GM18511 (cell line): Measurements from ENCODE around the gene ZNF462.

Source experiments
- ATAC-seq: cut with Tn5 transposase; IDR thresholded peaks from one replicate; pipeline ENCODE4 v1.9.1; 2021; ENCODE audit warnings: mild to moderate bottlenecking, moderate library complexity; ENCODE audit not compliant: unreplicated experiment

ZNF462 gene

DNA sequence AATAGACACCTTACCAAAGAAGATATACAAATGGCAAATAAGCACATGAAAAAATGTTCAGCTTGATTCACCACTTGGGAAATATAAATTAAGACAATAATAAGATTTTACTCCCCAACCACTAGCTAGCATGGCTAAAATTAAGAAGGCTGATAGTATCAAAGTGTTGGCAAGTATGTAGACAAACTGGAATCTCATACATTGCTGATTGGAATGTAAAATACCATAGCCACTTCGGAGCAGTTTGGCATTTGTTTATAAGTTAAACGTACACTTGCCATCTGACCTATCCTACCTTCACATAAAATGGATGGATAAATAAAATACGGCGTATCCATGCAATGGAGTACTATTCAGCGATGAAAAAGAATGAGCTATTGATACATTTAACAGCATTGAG lies 129.2 kb downstream of the ZNF462 start:
- ATAC-seq, result no peak

- no peak for ATAC-seq
These were observed 130.6 kb downstream of the ZNF462 start for GRCh38 chr9:106993603-106994002.

DNA sequence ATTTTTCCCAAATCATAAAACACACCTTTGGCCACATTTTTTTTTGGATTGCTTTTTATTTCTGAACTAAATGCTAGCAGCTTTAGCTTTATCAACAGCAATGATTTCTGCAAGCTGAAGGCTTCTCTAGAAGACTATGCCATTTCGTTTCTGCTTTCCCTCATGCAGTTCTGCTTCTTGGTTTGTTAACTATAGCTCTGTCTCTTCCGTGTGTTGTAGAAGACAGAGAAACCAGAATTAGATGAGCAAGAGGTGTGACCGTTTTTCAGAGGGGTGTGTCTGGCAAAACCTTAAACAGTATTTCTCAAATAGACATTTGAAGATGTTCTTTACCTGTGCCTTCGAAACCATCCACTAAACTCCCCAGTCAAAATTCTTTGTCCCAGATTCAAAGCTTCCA lies 131.5 kb downstream of the ZNF462 start:
- no peak for ATAC-seq

DNA sequence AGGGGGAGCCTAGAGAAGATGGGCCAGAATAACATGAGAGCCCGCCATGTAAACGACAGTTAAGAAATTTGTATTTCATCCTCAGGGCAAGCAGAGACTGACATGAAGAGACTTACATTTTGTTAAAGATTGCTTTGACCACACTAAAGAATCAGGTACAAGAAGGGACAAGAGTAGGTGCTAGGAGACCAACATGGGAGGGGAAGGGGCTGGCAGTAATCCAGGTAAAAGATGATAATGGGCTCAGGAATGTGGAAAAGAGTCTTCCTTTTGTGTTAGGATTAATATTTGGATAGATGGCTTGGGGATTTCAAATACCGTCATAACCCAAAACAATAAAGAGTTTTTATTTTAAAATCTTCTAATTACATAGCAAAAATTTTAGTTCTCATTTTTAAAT lies 137.3 kb downstream of the ZNF462 start:
- ATAC-seq, result no peak

GRCh38 chr9:107005201-107005600 lies 142.2 kb downstream of the ZNF462 start:
- ATAC-seq, result no peak

DNA sequence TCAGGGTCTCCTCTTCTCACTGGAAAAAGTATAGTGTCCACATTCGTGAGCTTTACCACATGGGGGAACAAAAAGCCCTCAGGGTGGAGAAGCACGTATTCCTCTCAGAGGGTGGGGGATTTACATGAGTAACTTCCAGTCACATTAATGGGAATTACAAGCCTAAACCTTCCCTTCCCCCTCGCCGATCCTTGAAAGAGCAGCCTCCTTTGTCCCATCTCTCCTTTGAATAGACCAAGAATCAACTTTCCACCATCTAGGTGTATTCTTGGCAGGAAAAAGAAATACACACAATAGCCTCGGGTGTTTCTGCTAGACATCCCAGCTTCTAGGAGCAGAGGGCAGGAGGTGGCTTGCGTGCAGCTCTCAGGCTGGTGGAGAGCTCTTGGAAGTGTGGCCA lies 144.4 kb downstream of the ZNF462 start:
- no peak for ATAC-seq

DNA sequence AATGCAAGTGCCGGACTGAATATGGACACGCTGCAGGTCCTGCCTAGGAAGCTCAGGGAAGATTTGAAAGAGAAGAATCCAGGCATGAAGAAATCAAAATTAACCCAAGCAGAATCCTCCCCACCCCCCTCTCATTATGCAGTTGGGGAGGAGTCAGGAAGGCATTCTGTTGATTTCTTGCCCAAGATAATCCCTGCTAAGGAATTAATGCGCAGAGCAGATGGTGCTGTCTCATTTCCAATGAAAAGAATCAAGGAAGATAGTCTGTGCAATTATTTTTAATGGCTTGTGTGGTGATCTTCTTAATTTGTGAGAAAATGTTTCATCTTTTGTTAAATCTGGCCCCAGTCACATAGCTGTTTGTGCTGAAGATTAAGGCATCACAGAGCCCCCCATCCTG lies 145.0 kb downstream of the ZNF462 start:
- no peak for ATAC-seq

DNA sequence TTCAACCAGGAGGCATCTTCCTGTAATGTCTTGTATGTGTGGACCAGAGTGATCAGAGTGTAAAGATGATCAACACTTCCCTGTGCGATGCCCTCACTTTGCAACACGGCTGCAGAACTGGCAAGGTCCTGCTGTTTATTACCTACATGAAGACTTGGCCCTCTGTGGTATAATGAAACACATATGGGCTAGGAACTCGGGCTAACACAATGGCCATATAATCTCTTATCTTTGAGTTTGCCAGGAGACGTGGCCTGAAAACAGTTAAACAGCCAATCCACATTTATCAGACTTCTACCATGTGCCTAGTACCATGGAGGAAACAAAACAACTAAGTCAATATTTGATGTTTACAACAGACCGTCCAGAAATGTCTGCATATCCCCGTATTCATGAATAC lies 145.5 kb downstream of the ZNF462 start:
- ATAC-seq, result no peak

DNA sequence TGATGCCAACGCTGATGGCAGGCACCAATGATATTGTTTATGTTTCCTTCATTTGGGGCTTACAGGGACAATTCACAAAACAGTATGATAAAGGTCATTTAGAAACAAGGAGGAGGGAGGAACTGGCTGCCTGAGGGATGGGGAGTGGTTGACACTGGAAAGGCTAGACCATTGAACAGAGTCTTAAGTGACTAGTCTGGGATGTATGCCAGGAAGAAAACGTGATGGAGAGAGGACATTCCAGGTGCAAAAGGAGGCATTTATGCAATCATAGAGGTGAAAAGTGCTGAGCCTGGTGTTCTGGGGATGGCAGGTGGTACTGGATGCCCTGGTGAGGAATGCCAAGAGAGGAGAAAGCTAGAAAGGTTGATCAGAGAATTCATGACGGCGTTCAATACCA lies 153.4 kb downstream of the ZNF462 start:
- ATAC-seq, result no peak

GRCh38 chr9:107018861-107019545 lies 156.0 kb downstream of the ZNF462 start:
- no peak for ATAC-seq

DNA sequence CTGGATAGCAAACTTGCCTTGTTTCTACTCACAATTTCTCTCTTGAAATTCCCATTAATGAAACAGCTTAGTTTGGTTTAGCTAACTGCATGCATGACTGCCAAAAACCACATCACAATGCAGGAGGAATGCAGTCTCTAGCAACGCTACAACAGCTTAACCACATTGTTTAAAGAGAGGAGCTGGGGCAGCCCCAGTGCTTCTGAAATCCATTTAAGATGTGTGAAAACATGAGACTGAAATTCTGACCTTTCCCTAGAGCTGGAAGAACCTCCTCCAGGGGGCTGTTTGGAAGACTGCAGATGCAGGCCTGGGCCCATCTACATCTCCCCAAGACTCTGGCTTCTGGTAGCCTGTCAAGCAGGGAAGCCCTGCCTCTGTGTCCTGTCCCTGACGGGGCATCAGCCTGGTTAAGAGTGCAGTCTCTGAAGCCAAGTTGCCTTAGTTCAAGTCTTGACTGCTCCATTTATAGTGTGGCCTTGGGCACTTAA lies 157.1 kb downstream of the ZNF462 start:
- ATAC-seq, result no peak

GRCh38 chr9:107024193-107024592 lies 161.2 kb downstream of the ZNF462 start:
- ATAC-seq, result peak; percentile 87

DNA sequence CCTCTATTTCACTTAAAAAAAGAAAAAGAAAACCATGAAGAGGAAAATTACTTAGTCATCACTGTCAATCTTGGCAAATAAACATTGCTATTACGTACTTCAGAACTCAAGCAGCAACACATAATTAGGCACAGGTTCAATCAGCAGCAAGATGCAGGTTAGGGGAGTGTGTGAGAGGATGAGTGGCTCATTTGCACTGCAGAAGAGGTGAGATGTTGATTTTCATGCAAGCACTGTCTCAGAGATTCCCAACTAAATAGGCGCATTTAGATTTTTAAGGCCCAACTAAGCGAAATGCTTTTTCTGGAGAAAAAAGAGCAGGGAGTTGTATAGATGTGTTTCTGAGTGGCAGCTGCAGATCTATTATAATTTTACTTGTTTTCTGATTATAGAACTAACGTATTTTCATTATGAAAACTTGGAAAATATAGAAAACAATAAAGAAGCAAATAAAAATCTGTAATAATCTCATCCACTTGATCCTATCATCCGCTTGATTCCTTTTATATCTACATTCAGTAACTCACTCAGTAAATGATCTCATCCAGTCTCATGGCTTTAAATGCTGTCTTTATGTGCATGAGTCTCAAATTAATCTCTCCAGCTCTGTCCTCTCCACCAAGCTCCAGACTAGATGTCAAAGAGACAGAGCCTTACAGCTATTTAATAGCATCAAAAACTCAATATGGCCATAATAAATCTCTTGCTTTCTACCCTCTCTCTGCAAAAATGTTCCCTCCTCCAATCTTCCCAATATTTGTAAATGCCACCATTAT lies 162.5 kb downstream of the ZNF462 start:
- ATAC-seq, result no peak

- no peak for ATAC-seq
These were observed 166.2 kb downstream of the ZNF462 start for GRCh38 chr9:107029146-107029545.

GRCh38 chr9:107033966-107034365 lies 171.0 kb downstream of the ZNF462 start:
- no peak for ATAC-seq

GRCh38 chr9:107034831-107035230 lies 171.9 kb downstream of the ZNF462 start:
- ATAC-seq, result no peak

GRCh38 chr9:107036367-107036766 lies 173.4 kb downstream of the ZNF462 start:
- ATAC-seq, result no peak

DNA sequence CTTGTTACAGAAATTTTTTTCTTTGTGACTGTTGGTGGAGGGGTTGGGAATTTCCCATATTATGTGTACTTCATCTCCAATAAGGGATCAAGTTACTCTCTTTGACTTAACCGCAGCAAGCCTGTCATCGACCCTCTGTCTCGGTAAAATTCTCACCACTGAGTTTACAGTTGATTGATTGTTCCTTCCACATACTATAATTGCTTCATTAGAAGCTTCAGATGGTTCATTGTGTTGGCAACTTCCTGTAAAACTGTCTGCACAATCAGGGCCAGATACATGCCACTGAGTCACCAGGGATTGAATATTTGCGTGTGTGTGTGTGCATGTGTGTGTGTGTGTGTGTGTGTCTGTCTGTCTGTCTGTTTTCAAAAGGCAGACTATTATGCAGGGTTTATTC lies 176.6 kb downstream of the ZNF462 start:
- ATAC-seq, result no peak

DNA sequence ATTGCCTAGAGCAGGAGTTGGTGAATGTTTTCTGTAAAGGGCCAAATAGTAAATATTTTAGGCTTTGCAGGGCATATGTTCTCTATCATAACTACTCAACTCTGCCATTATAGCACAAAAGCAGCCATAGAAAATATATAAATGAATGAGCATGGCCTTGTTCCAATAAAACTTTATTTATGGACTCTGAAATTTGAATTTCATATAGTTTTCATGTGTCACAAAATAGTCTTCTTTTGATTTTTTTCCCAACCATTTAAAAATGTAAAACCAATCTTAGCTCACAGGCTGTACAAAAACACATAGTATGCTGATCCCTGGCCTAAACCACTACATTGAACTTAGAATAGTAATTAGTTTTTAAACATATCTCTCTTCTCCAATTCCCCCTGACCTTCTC lies 179.6 kb downstream of the ZNF462 start:
- ATAC-seq, result no peak

GRCh38 chr9:107043886-107044285 lies 180.9 kb downstream of the ZNF462 start:
- ATAC-seq, result no peak

DNA sequence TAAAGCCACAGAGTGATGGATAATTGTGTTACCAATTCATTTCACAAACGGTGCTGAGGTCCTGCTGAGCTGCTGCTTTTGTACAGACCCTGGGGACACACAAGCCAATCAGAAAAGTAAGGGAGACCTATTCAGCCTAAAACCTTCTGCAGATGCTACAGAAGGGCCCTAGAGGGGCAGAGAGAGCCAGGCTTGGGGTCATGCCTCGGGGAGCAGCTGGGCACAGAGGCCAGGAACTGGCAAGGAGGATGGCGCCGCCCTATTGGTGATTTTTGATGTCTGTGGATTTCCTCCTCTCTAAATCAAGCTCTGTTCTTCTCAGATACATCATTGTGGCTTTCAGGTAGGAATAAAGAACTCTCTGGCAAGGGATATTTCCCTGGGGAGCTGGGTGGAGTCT lies 181.9 kb downstream of the ZNF462 start:
- ATAC-seq, result no peak

DNA sequence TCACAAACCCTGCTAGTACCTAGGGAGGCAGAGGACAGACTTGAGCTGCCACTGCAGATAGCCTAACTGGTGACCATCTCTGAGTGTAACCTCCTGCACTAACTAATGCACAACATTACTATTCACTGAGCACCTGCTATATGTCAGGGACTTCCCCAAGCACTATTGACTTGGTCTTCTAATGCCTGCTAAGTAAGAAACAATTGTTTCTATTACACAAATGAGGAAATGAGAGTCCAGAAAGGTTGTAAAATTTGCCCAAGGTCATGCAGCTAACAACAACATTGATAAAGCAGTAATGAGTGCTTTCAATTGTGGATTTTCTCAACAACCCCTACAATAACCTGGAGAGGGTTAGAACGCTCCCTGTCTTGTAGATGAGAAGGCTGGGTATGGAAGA lies 183.7 kb downstream of the ZNF462 start:
- peak; percentile 97 for ATAC-seq
